Nephron progenitor cell (in vitro differentiated cells): ENCODE measurements around the gene MAST4.
A peak's percentile ranks its signal among the peaks of the same experiment; 100 is the strongest.

Experiments used
- DNase-seq: peaks from one replicate; pipeline ENCODE4 v3.0.0; 2021
- H3K27ac Mint-ChIP-seq: 2 replicates; pipeline ENCODE4 v1.8.0; 2021; ENCODE audit warnings: mild to moderate bottlenecking, moderate library complexity, mixed read lengths
- H3K27me3 Mint-ChIP-seq: 2 replicates; pipeline ENCODE4 v1.8.0; 2021; ENCODE audit warnings: mild to moderate bottlenecking, low read depth, mixed read lengths; ENCODE audit not compliant: poor library complexity
- H3K36me3 Mint-ChIP-seq: 2 replicates; pipeline ENCODE4 v1.8.0; 2021; ENCODE audit warnings: low read depth, mixed read lengths
- H3K4me1 Mint-ChIP-seq: 2 replicates; pipeline ENCODE4 v1.8.0; 2021; ENCODE audit warnings: mixed read lengths
- H3K4me3 Mint-ChIP-seq: 2 replicates; pipeline ENCODE4 v1.8.0; 2021; ENCODE audit warnings: mild to moderate bottlenecking, moderate library complexity, mixed read lengths
- H3K9me3 Mint-ChIP-seq: 2 replicates; pipeline ENCODE4 v1.8.0; 2021; ENCODE audit warnings: mild to moderate bottlenecking, moderate library complexity, mixed read lengths
- CTCF ChIP-seq: fragments of 200-600 bp; sonication (generic); IDR thresholded peaks from 2 replicates; pipeline ENCODE4 v1.5.0; 2021; ENCODE audit warnings: antibody characterized with exemption

MAST4 gene

GRCh38 chr5:67029481-67029880 is 433.3 kb downstream of the MAST4 start:
- H3K4me3 Mint-ChIP-seq, result peak overlapping the region; percentile 55
- peaks cover 2% of the 10 kb centered on the region for H3K27me3 Mint-ChIP-seq
- no peaks in the 10 kb centered on the region for H3K9me3 Mint-ChIP-seq
- H3K36me3 Mint-ChIP-seq, result peaks cover 9% of the 10 kb centered on the region
- no peak for TF ChIP-seq CTCF
- peak overlapping the region; percentile 49 for H3K27ac Mint-ChIP-seq
- DNase-seq, result no peak
- H3K4me1 Mint-ChIP-seq, result peaks cover 76% of the 10 kb centered on the region

DNA sequence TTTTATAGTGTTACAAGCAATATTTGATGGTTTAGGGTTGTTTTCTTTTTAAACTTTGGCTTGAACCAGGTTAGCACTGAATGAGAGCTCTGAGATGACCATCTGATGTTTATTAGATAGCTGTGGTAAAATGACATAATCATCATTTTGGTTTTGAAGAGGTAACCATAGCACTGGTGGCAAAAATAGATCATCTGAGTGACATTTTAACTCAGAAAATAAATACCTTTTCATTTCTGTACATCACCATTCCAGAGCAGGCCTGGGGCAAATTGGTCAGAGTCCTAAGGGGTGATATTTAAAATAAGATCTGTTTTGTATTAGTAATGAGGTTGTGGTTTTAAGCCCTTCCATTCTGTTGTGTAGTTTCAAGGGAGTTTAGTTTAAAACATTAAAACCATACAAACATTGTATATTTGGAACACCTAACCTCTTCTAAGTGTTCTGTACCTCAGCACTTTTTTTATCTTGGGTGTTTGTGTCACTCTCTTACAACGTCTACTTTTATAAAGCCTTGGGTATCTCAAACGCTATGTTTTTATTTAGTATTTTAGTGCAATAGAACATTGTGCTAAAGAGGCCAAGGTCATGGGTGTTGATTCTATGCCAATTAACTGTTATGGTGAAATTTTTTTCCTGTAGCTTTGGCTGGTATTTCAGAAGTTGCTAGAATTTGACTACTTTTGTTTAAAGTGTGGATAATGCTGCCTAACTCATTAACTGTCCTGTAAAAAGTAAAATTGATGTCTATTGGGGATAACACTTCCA is 434.3 kb downstream of the MAST4 start:
- H3K27ac Mint-ChIP-seq, result no peak overlapping the region
- no peak for DNase-seq
- H3K36me3 Mint-ChIP-seq, result peaks cover 6% of the 10 kb centered on the region
- no peak for TF ChIP-seq CTCF
- H3K4me1 Mint-ChIP-seq, result peaks cover 82% of the 10 kb centered on the region
- H3K4me3 Mint-ChIP-seq, result no peak overlapping the region
- H3K27me3 Mint-ChIP-seq, result peaks cover 2% of the 10 kb centered on the region
- H3K9me3 Mint-ChIP-seq, result no peaks in the 10 kb centered on the region

DNA sequence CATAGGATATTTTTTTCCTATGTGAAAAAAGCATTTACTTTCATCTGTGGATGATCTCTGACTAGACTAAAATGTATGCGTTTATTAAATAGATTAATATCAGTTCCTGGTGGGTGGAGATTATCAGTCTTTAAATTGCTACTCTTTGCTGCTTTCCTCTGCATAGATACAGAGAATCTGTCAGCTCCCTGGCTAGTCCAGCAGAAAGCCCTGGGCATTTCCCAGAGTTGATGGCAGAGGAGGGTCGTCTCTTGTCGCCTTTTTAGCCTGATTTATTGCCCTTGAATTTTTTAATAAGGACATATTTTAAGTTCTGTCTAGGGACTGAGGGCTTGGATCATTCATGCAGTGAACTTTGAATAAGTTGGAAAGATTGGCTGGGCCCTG is 434.9 kb downstream of the MAST4 start:
- no peak overlapping the region for H3K27ac Mint-ChIP-seq
- no peak for TF ChIP-seq CTCF
- H3K9me3 Mint-ChIP-seq, result no peaks in the 10 kb centered on the region
- peaks cover 2% of the 10 kb centered on the region for H3K27me3 Mint-ChIP-seq
- no peak overlapping the region for H3K4me3 Mint-ChIP-seq
- peaks cover 6% of the 10 kb centered on the region for H3K36me3 Mint-ChIP-seq
- peaks cover 76% of the 10 kb centered on the region for H3K4me1 Mint-ChIP-seq
- DNase-seq, result no peak

DNA sequence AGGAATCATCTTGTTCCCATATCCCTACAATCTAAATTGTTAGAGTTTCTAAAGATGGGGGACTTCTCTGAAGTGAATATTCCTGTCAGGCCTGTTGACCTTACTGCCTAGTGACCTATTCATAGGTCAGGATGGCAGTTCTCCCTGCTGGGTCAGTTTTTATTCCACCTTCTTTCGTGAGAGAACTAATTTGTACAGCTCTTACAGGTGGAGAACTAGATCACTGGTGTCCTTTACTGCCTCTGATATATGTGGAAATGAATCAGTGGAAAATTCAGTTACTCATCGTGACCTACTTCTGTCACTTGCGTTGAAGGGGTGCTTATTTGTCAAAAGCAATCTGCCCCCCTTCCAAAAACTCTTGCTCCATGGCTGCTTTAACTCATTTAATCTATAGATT is 435.5 kb downstream of the MAST4 start:
- DNase-seq, result no peak
- H3K9me3 Mint-ChIP-seq, result no peaks in the 10 kb centered on the region
- no peak overlapping the region for H3K4me3 Mint-ChIP-seq
- TF ChIP-seq CTCF, result no peak
- H3K27me3 Mint-ChIP-seq, result peaks cover 2% of the 10 kb centered on the region
- H3K27ac Mint-ChIP-seq, result peak overlapping the region; percentile 92
- H3K36me3 Mint-ChIP-seq, result peaks cover 6% of the 10 kb centered on the region
- peaks cover 72% of the 10 kb centered on the region for H3K4me1 Mint-ChIP-seq

GRCh38 chr5:67032921-67033664 is 436.9 kb downstream of the MAST4 start:
- Mint-ChIP-seq H3K27me3 (peaks cover 7% of the 10 kb centered on the region), H3K4me3 (no peak overlapping the region), H3K4me1 (peaks cover 69% of the 10 kb centered on the region), H3K27ac (peak overlapping the region; percentile 55), H3K9me3 (no peaks in the 10 kb centered on the region), H3K36me3 (peaks cover 2% of the 10 kb centered on the region)
- no peak for DNase-seq
- no peak for TF ChIP-seq CTCF
